Breast epithelium (tissue), 4 donors: ENCODE results near the gene THEMIS2. TPM values are rescaled to one million over a fixed set of nuclear protein-coding genes. Genes with fewer than 3 reads are reported as not detected.

Source experiments
- DNase-seq, 2 donors: peaks; one replicate each; pipeline ENCODE4 v3.0.0-alpha.2; 2019; ENCODE audit warnings: low spot score in 2 of 2
- H3K27ac ChIP-seq, 2 donors: fragments of 200-600 bp; sonication (generic) in 1 of 2; one replicate each; pipeline ENCODE4 v1.5.1; 2016 to 2019; ENCODE audit warnings: mild to moderate bottlenecking in 1 of 2
- H3K27me3 ChIP-seq, 2 donors: fragments of 200-600 bp; sonication (generic) in 1 of 2; one replicate each; pipeline versions ENCODE4 v1.5.1 to v1.6.0; 2017 to 2019; ENCODE audit warnings: control low read depth in 1 of 2, mild to moderate bottlenecking in 1 of 2
- H3K36me3 ChIP-seq: fragments of 200-600 bp; one replicate; pipeline ENCODE4 v1.5.1; 2019
- H3K4me1 ChIP-seq, 2 donors: fragments of 200-600 bp; sonication (generic); one replicate each; pipeline ENCODE4 v1.5.1; 2016 to 2019; ENCODE audit warnings: control low read depth in 1 of 2
- H3K4me3 ChIP-seq, 3 donors: fragments of 200-600 bp; sonication (generic); 1 replicate in 2 of 3; 2 replicates in 1 of 3; pipeline ENCODE4 v1.5.1; 2016 to 2019; ENCODE audit warnings: mild to moderate bottlenecking in 3 of 3, moderate library complexity in 2 of 3
- H3K9me3 ChIP-seq, 2 donors: fragments of 200-600 bp; sonication (generic) in 1 of 2; one replicate each; pipeline ENCODE4 v1.5.1; 2016 to 2019; ENCODE audit warnings: control low read depth in 1 of 2
- POLR2A ChIP-seq: fragments of 450-650 bp; IDR thresholded peaks from one replicate; pipeline ENCODE4 v1.6.1; 2016; ENCODE audit warnings: antibody characterized with exemption, mild to moderate bottlenecking, moderate library complexity
- POLR2AphosphoS5 ChIP-seq, 3 donors: sonication (generic); formaldehyde crosslinking; IDR thresholded peaks; one replicate each; pipeline ENCODE4 v1.6.1; 2017; ENCODE audit warnings: antibody characterized with exemption in 3 of 3
- intact Hi-C: fragments of 100-400 bp; cut with DNase I; formaldehyde crosslinking; loops from one replicate; pipeline ENCODE4 v1.15.1; 2023; ENCODE audit warnings: low total_unique reads
- total RNA-seq, 3 donors: library from RNA; depleted of rRNA; stranded (reverse); fragments of >200 nt; gene quantifications; one replicate each; pipeline ENCODE4 v1.1.0, GENCODE V29; 2016
- TF ChIP-seq, protein P1 (sequence below), 3 donors: fragments of 450-650 bp; IDR thresholded peaks; one replicate each; pipeline ENCODE4 v1.5.1; 2016 to 2017; ENCODE audit warnings: antibody characterized with exemption in 3 of 3, mild to moderate bottlenecking in 3 of 3, moderate library complexity in 3 of 3

Gene THEMIS2
- total RNA-seq, 3 donors from 2014 or later: 22.0 to 52.0 (median 25.6) TPM

- DNase-seq: no peak
- Histone ChIP-seq H3K27ac (peak overlapping the region; percentile 20 to 45), H3K36me3 (no peaks in the 10 kb centered on the region), H3K9me3 (no peaks in the 10 kb centered on the region), H3K4me3 (peak overlapping the region; percentile 65 to 83 (median 67)), H3K4me1 (no peaks in the 10 kb centered on the region), H3K27me3 (no peaks in the 10 kb centered on the region)
- intact Hi-C loops: no loop called here
- TF ChIP-seq POLR2AphosphoS5 (IDR thresholded peaks at IDR 0.05) (no peak), POLR2A (no peak)
- TF ChIP-seq, protein P1, sequence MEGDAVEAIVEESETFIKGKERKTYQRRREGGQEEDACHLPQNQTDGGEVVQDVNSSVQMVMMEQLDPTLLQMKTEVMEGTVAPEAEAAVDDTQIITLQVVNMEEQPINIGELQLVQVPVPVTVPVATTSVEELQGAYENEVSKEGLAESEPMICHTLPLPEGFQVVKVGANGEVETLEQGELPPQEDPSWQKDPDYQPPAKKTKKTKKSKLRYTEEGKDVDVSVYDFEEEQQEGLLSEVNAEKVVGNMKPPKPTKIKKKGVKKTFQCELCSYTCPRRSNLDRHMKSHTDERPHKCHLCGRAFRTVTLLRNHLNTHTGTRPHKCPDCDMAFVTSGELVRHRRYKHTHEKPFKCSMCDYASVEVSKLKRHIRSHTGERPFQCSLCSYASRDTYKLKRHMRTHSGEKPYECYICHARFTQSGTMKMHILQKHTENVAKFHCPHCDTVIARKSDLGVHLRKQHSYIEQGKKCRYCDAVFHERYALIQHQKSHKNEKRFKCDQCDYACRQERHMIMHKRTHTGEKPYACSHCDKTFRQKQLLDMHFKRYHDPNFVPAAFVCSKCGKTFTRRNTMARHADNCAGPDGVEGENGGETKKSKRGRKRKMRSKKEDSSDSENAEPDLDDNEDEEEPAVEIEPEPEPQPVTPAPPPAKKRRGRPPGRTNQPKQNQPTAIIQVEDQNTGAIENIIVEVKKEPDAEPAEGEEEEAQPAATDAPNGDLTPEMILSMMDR (IDR thresholded peaks at IDR 0.05): no peak
Observed at GRCh38 chr1:27872802-27873551, 633 bp downstream of the THEMIS2 start.

DNA sequence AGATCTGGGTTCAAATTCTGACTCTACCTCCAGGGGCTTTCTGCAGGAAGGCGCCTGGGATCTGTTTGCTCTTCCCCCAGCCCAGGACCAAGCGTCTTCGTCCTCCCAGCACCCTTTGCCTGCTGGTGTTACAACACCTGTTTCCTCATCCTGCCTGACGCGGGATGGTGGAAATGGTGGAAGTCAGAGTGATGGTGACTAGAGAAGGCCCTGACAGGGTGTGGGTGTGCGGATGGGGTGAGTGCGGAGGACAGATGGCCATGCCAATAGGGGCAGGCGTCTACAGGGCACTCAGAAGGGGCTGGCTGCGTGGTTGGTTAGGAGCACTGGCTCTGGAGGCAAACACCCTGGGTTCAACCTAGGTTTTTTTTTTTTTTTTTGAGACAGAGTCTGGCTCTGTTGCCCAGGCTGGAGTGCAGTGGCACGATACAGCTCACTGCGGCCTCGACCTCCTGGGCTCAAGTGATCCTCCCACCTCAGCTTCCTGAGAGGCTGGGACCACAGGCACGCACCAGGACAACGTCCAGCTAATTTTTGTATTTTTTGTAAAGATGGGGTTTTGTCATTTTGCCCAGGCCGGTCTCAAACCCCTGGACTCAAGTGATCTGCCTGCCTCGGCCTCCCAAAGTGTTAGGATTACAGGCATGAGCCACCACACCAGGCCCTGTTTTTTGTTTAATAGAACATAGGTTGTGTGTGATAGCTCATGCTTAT is 1.5 kb downstream of the THEMIS2 start:
- DNase-seq: peak in 1 of 2 donors; percentile 17
- intact Hi-C loops: no loop called here
- TF ChIP-seq POLR2AphosphoS5 (IDR thresholded peaks at IDR 0.05): no peak
- H3K27ac ChIP-seq: peak overlapping the region; percentile 20 to 53
- no peaks in the 10 kb centered on the region for H3K27me3 ChIP-seq
- no peaks in the 10 kb centered on the region for H3K9me3 ChIP-seq
- H3K36me3 ChIP-seq: no peaks in the 10 kb centered on the region
- H3K4me3 ChIP-seq: peak overlapping the region; percentile 65 to 83 (median 67)
- no peaks in the 10 kb centered on the region for H3K4me1 ChIP-seq

DNA sequence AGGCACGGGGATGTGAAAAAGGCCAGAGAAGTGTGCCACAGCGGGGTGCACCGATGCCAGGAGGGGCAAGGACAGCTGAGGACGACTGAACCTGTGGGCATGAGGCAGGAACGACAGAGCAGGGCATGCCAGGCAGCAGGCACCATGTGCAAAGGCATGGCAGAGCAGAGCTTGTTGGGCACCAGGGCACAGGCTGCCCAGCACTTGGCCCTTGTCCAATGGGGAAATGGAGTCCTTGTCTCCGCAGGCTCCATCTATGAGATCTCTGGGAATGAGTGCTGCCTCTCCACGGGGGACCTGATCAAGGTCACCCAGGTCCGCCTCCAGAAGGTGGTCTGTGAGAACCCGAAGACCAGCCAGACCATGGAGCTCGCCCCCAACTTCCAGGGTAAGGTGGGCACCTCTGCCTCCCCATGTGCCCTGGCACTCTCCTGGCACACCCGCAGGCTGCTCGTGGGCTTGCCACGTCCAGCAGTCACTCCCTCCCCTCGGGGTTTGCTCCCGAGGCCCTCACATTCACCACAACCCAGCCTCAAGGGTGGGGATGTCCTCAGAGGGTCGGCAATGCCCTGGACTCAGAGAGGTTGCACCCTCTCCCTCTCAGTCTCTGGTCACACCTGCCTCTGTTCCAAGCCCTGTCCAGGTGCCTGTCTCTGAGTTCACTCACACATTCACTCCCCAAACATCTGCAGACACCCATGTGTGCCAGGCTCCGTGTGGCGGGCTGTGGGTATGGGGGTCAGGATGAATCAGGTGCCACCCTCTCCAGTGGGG is 4.2 kb downstream of the THEMIS2 start:
- intact Hi-C loops: no loop called here
- Histone ChIP-seq H3K27ac (peak overlapping the region in 1 of 2 donors; percentile 25), H3K4me3 (no peak overlapping the region), H3K9me3 (no peaks in the 10 kb centered on the region), H3K4me1 (no peaks in the 10 kb centered on the region), H3K27me3 (no peaks in the 10 kb centered on the region), H3K36me3 (no peaks in the 10 kb centered on the region)
- TF ChIP-seq, protein P1 (IDR thresholded peaks at IDR 0.05): no peak
- TF ChIP-seq POLR2A (no peak), POLR2AphosphoS5 (IDR thresholded peaks at IDR 0.05) (no peak)
- peak in 1 of 2 donors; percentile 36 for DNase-seq

DNA sequence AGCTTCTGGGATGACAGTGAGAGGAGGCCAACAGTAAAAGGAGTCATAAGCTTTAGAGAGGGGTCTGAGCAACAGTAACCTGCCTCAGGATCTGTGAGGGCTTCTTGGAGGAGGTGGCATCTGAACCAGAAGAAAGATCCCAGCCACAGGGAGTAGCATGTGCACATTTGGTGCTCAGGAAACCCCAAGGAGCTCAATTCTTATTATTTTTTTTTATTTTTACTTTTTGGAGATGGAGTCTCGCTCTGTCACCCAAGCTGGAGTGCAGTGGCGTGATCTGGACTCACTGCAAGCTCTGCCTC is 4.7 kb downstream of the THEMIS2 start:
- H3K4me1 ChIP-seq: no peaks in the 10 kb centered on the region
- H3K36me3 ChIP-seq: no peaks in the 10 kb centered on the region
- no peak overlapping the region for H3K27ac ChIP-seq
- no peak for DNase-seq
- H3K4me3 ChIP-seq: no peak overlapping the region
- intact Hi-C loops: no loop called here
- no peaks in the 10 kb centered on the region for H3K9me3 ChIP-seq
- TF ChIP-seq POLR2AphosphoS5 (IDR thresholded peaks at IDR 0.05): no peak
- TF ChIP-seq POLR2A: no peak
- TF ChIP-seq, protein P1 (IDR thresholded peaks at IDR 0.05): no peak
- no peaks in the 10 kb centered on the region for H3K27me3 ChIP-seq

GRCh38 chr1:27878039-27878438 is 5.7 kb downstream of the THEMIS2 start:
- DNase-seq: peak in 1 of 2 donors; percentile 5
- intact Hi-C loops: no loop called here
- no peak for TF ChIP-seq POLR2AphosphoS5 (IDR thresholded peaks at IDR 0.05)
- TF ChIP-seq POLR2A: no peak
- TF ChIP-seq, protein P1 (IDR thresholded peaks at IDR 0.05): no peak

More at GRCh38 chr1:27878039-27878438, 5.7 kb downstream of the THEMIS2 start:
- no peaks in the 10 kb centered on the region for H3K27me3 ChIP-seq
- no peaks in the 10 kb centered on the region for H3K9me3 ChIP-seq
- H3K27ac ChIP-seq: no peak overlapping the region
- H3K4me1 ChIP-seq: no peaks in the 10 kb centered on the region
- no peak overlapping the region for H3K4me3 ChIP-seq
- H3K36me3 ChIP-seq: no peaks in the 10 kb centered on the region
